HCT116 (cell line): ENCODE measurements around the gene TCEA2. TPM values are rescaled to one million over a fixed set of nuclear protein-coding genes. Genes with fewer than 3 reads are reported as not detected.

ENCODE experiments used
- ATAC-seq: fragments of 200-7000 bp; cut with Tn5 transposase; 2 replicates; pipeline ENCODE4 v1.9.1; 2020; ENCODE audit warnings: mild to moderate bottlenecking, moderate library complexity
- BruUV-seq: library from RNA; stranded (reverse); fragments of 400-500 nt; replicated peaks from 2 replicates; lab custom pipeline; 2021; lab: Mats Ljungman, UMichigan
- CTCF ChIA-PET: fragments of 300-600 bp; sonication (Branson Sonifier 250); formaldehyde crosslinking; loops from one replicate; lab custom pipeline; 2021; ENCODE audit warnings: antibody characterized with exemption; lab: Charles Lee
- POLR2A ChIA-PET: fragments of 300-600, 350-600 bp; sonication (Branson Sonifier 250); formaldehyde crosslinking; loops from one replicate; lab custom pipeline; 2021; ENCODE audit warnings: antibody characterized with exemption; lab: Charles Lee
- RAD21 ChIA-PET, 2 experiments: fragments of 300-600 bp; sonication (Branson Sonifier 250); formaldehyde crosslinking; loops; one replicate each; lab custom pipeline; 2023; ENCODE audit warnings: low total read pairs in 2 of 2; ENCODE audit not compliant: uncharacterized antibody in 2 of 2, unreplicated experiment in 2 of 2, low non-redundant PET in 1 of 2; lab: Charles Lee
- DNase-seq: peaks from one replicate; pipeline ENCODE4 v3.0.0-alpha.2; 2010; ENCODE audit warnings: low read depth, low spot score
- H2AFZ ChIP-seq: fragments of 200-600 bp; shearing (Covaris generic), sonication (generic); 2 replicates; pipeline ENCODE4 v1.6.1; 2017; ENCODE audit warnings: low read depth, mixed run types, mixed read lengths, antibody characterized with exemption, low read length; ENCODE audit not compliant: poor library complexity, severe bottlenecking
- H3K27ac ChIP-seq: 2 replicates; pipeline ENCODE4 v1.5.1; 2012; ENCODE audit warnings: low read depth, low read length
- H3K27me3 ChIP-seq: fragments of 200-600 bp; sonication (generic); 2 replicates; pipeline ENCODE4 v1.6.1; 2016; ENCODE audit warnings: mixed run types, low read length, mixed read lengths; ENCODE audit not compliant: insufficient read depth
- H3K36me3 ChIP-seq, 2 experiments: fragments of 200-500 bp in 1 of 2; fragments of 200-600 bp in 1 of 2; sonication (Bioruptor generic) in 1 of 2; sonication (generic) in 1 of 2; 2 replicates each; pipeline versions ENCODE4 v1.5.1 to v1.6.1; 2014 to 2016; ENCODE audit warnings: low read length in 2 of 2, inconsistent platforms in 1 of 2, mixed read lengths in 1 of 2, mixed run types in 1 of 2; ENCODE audit not compliant: insufficient read depth in 2 of 2, control insufficient read depth in 1 of 2
- H3K4me1 ChIP-seq, 2 experiments: fragments of 200-600 bp in 1 of 2; sonication (generic) in 1 of 2; 2 replicates each; pipeline versions ENCODE4 v1.5.1 to v1.6.1; 2012 to 2017; ENCODE audit warnings: low read length in 2 of 2, inconsistent platforms in 1 of 2, mild to moderate bottlenecking in 1 of 2, mixed read lengths in 1 of 2, mixed run types in 1 of 2, moderate library complexity in 1 of 2; ENCODE audit not compliant: insufficient read depth in 2 of 2, control insufficient read depth in 1 of 2
- H3K4me2 ChIP-seq: fragments of 200-600 bp; sonication (generic); 2 replicates; pipeline ENCODE4 v1.6.1; 2017; ENCODE audit warnings: mixed run types, low read length, mixed read lengths
- H3K4me3 ChIP-seq, 2 experiments: fragments of 200-600 bp in 1 of 2; sonication (generic) in 1 of 2; replicated peaks in 1 of 2; 2 replicates each; pipeline ENCODE4 v1.5.1; 2011 to 2016; ENCODE audit warnings: low read length in 2 of 2, control low read depth in 1 of 2, low read depth in 1 of 2, mild to moderate bottlenecking in 1 of 2, mixed read lengths in 1 of 2, mixed run types in 1 of 2
- H3K79me2 ChIP-seq: fragments of 200-600 bp; sonication (generic); 2 replicates; pipeline ENCODE4 v1.6.1; 2017; ENCODE audit warnings: mild to moderate bottlenecking, mixed run types, low read length, moderate library complexity, mixed read lengths; ENCODE audit not compliant: insufficient read depth
- H3K9ac ChIP-seq: fragments of 200-600 bp; sonication (generic); 2 replicates; pipeline ENCODE4 v1.6.1; 2016; ENCODE audit warnings: low read length, mixed read lengths
- H3K9me2 ChIP-seq: fragments of 200-600 bp; sonication (generic), shearing (Covaris generic); 2 replicates; pipeline ENCODE4 v1.6.1; 2017; ENCODE audit warnings: mixed run types, mild to moderate bottlenecking, moderate library complexity; ENCODE audit not compliant: insufficient read depth
- H3K9me3 ChIP-seq, 2 experiments: fragments of 200-500 bp in 1 of 2; fragments of 200-600 bp in 1 of 2; sonication (Bioruptor generic) in 1 of 2; sonication (generic) in 1 of 2; 2 replicates each; pipeline ENCODE4 v1.6.1; 2014 to 2017; ENCODE audit warnings: low read length in 2 of 2, mixed read lengths in 2 of 2, inconsistent platforms in 1 of 2, low read depth in 1 of 2, mild to moderate bottlenecking in 1 of 2, mixed run types in 1 of 2, moderate library complexity in 1 of 2; ENCODE audit not compliant: control insufficient read depth in 1 of 2, insufficient read depth in 1 of 2
- H4K20me1 ChIP-seq: fragments of 200-600 bp; sonication (generic), shearing (Covaris generic); 2 replicates; pipeline ENCODE4 v1.6.1; 2017; ENCODE audit warnings: mixed run types, mild to moderate bottlenecking, moderate library complexity; ENCODE audit not compliant: insufficient read depth
- ATF3 ChIP-seq: IDR thresholded peaks from 2 replicates; pipeline ENCODE4 v1.6.1; 2012
- CEBPB ChIP-seq: IDR thresholded peaks from 2 replicates; pipeline ENCODE4 v1.6.1; 2012; ENCODE audit warnings: low read depth
- CTCF ChIP-seq, 3 experiments: fragments of 200-600 bp in 1 of 3; sonication (generic) in 1 of 3; IDR thresholded peaks in 2 of 3; conservative IDR thresholded peaks in 1 of 3; 2 replicates each; pipeline ENCODE4 v1.5.1; 2012 to 2017; ENCODE audit warnings: low read depth in 2 of 3, low read length in 2 of 3, antibody characterized with exemption in 1 of 3, borderline replicate concordance in 1 of 3, control low read depth in 1 of 3, mild to moderate bottlenecking in 1 of 3, mixed read lengths in 1 of 3, mixed run types in 1 of 3, moderate library complexity in 1 of 3; ENCODE audit not compliant: insufficient read depth in 1 of 3
- ELF1 ChIP-seq: IDR thresholded peaks from 2 replicates; pipeline ENCODE4 v1.6.1; 2012; ENCODE audit warnings: low read depth, borderline replicate concordance
- EZH2 ChIP-seq: fragments of 200-600 bp; sonication (generic); IDR thresholded peaks from 2 replicates; pipeline ENCODE4 v1.6.1; 2017; ENCODE audit warnings: antibody characterized with exemption, mixed run types
- EZH2phosphoT487 ChIP-seq: fragments of 200-600 bp; IDR thresholded peaks from 2 replicates; pipeline ENCODE4 v1.6.1; 2018; ENCODE audit warnings: antibody characterized with exemption, borderline replicate concordance
- JUND ChIP-seq: IDR thresholded peaks from 2 replicates; pipeline ENCODE4 v1.6.1; 2012
- MAX ChIP-seq: IDR thresholded peaks from 2 replicates; pipeline ENCODE4 v1.6.1; 2012
- POLR2A ChIP-seq: IDR thresholded peaks from 2 replicates; pipeline ENCODE4 v1.7.0; 2011; ENCODE audit warnings: borderline replicate concordance; ENCODE audit not compliant: insufficient read depth, insufficient read length; ENCODE audit errors: extremely low read depth
- POLR2AphosphoS5 ChIP-seq: IDR thresholded peaks from 2 replicates; pipeline ENCODE4 v1.6.1; 2011; ENCODE audit warnings: mild to moderate bottlenecking, low read depth, low read length, moderate library complexity
- RAD21 ChIP-seq: IDR thresholded peaks from 2 replicates; pipeline ENCODE4 v1.6.1; 2012; ENCODE audit warnings: low read depth, mild to moderate bottlenecking
- SIN3A ChIP-seq: IDR thresholded peaks from 2 replicates; pipeline ENCODE4 v1.6.1; 2012; ENCODE audit warnings: low read depth
- SP1 ChIP-seq: IDR thresholded peaks from 2 replicates; pipeline ENCODE4 v1.6.1; 2012; ENCODE audit warnings: low read depth
- SRF ChIP-seq: IDR thresholded peaks from 2 replicates; pipeline ENCODE4 v1.6.1; 2012; ENCODE audit warnings: low read depth
- TCF7L2 ChIP-seq: IDR thresholded peaks from 2 replicates; pipeline ENCODE4 v1.7.0; 2011; ENCODE audit warnings: borderline replicate concordance, inconsistent platforms; ENCODE audit not compliant: insufficient read depth, insufficient read length; ENCODE audit errors: extremely low read depth
- YY1 ChIP-seq: IDR thresholded peaks from 2 replicates; pipeline ENCODE4 v1.6.1; 2011; ENCODE audit warnings: low read length, low read depth, moderate library complexity, mild to moderate bottlenecking; ENCODE audit not compliant: insufficient replicate concordance; ENCODE audit errors: extremely low read depth
- ZBTB33 ChIP-seq: IDR thresholded peaks from 2 replicates; pipeline ENCODE4 v1.6.1; 2011; ENCODE audit warnings: mild to moderate bottlenecking, low read length, moderate library complexity; ENCODE audit not compliant: insufficient replicate concordance; ENCODE audit errors: extremely low read depth
- ZFX ChIP-seq: fragments of 450-650 bp; IDR thresholded peaks from 2 replicates; pipeline ENCODE4 v1.6.1; 2017
- ZNF274 ChIP-seq: fragments of 200-500 bp; sonication (Bioruptor generic); IDR thresholded peaks from 2 replicates; pipeline ENCODE4 v1.6.1; 2014; ENCODE audit warnings: mild to moderate bottlenecking, low read depth, low read length, inconsistent platforms
- intact Hi-C: fragments of 100-400 bp; cut with micrococcal nuclease; formaldehyde crosslinking; loops from 2 replicates; pipeline ENCODE4 v1.10.0; 2022
- total RNA-seq: library from RNA; stranded (reverse); gene quantifications from one replicate; pipeline ENCODE4 v1.2.1, GENCODE V29; 2021; ENCODE audit not compliant: unreplicated experiment

Gene TCEA2
- total RNA-seq, 1 experiment from 2014 or later = 29.7 TPM

- Histone ChIP-seq H3K9me2 (no peaks in the 10 kb centered on the region), H3K27me3 (no peaks in the 10 kb centered on the region), H3K4me2 (no peak overlapping the region), H2AFZ (no peak overlapping the region), H3K9ac (no peak overlapping the region), H3K4me3 (no peak overlapping the region), H3K9me3 (no peaks in the 10 kb centered on the region), H4K20me1 (no peaks in the 10 kb centered on the region), H3K27ac (no peak overlapping the region), H3K4me1 (peaks cover 9 to 14% of the 10 kb centered on the region in 2 experiments), H3K79me2 (peaks cover 9% of the 10 kb centered on the region; the same call in 1 of the 2 replicates), H3K36me3 (no peaks in the 10 kb centered on the region)
- POLR2A ChIA-PET = interaction anchor here (1.8 kb wide), 1 partner anchor 15 kb away, joined by 5 read pairs; no protein-coding TSS in a partner anchor
- CTCF ChIA-PET = no interaction called here
- RAD21 ChIA-PET = interaction anchor here in 1 of 2 experiments (0.6 kb wide), 1 partner anchor 539 kb away, joined by 5 read pairs; no protein-coding TSS in a partner anchor
- no peak for TF ChIP-seq MAX
- TF ChIP-seq CTCF (IDR thresholded peaks at IDR 0.05 in 2 of 3, conservative IDR thresholded peaks at IDR 0.05 in 1 of 3; ENCODE audit: borderline replicate concordance in 1 of 3, insufficient read depth in 1 of 3, low read depth in 2 of 3, low read length in 2 of 3) = no peak
- no peak for TF ChIP-seq RAD21
- no peak for TF ChIP-seq POLR2A
- TF ChIP-seq SIN3A = no peak
- TF ChIP-seq ZBTB33 = no peak
- no peak for TF ChIP-seq ELF1
- no peak for TF ChIP-seq TCF7L2
- TF ChIP-seq ZNF274 = no peak
- no peak for TF ChIP-seq EZH2
- no peak for TF ChIP-seq SP1
- TF ChIP-seq ATF3 = no peak
- TF ChIP-seq JUND = no peak
- TF ChIP-seq POLR2AphosphoS5 = no peak
- TF ChIP-seq EZH2phosphoT487 = no peak
- TF ChIP-seq ZFX = no peak
- no peak for TF ChIP-seq SRF
- no peak for TF ChIP-seq CEBPB
- TF ChIP-seq YY1 = no peak
- BruUV-seq = no TSS peak
- DNase-seq (no peak), ATAC-seq (no peak)
- intact Hi-C loops = no loop called here
These were observed 14.1 kb downstream of the TCEA2 start for GRCh38 chr20:64077094-64077493.
